ENCODE results near the gene OSBP2.

GRCh38 chr22:30874431-30875370 is 180.0 kb downstream of the OSBP2 start:
- TF ChIP-seq HNRNPUL1 (IDR thresholded peaks at IDR 0.05; ENCODE audit: low read depth, low read length) (no peak), ZNF564 (CRISPR knock-in tag; IDR thresholded peaks at IDR 0.05) (no peak), MXD1 (CRISPR knock-in tag; IDR thresholded peaks at IDR 0.05) (no peak), SMARCC2 (IDR thresholded peaks at IDR 0.05) (no peak), SNRNP70 (IDR thresholded peaks at IDR 0.05; ENCODE audit: low read depth, low read length) (no peak), PBX3 (CRISPR knock-in tag; IDR thresholded peaks at IDR 0.05; ENCODE audit: borderline replicate concordance) (no peak), CBFB (CRISPR knock-in tag; IDR thresholded peaks at IDR 0.05) (no peak), E2F1 (CRISPR knock-in tag; IDR thresholded peaks at IDR 0.05) (no peak), NFRKB (IDR thresholded peaks at IDR 0.05) (no peak), NCOA2 (CRISPR knock-in tag; IDR thresholded peaks at IDR 0.05) (no peak)
